Neural cell (in vitro differentiated cells): ENCODE data around the gene SLC2A4RG.

Experiments
- EP300 ChIP-seq: fragments of 450-650 bp; conservative IDR thresholded peaks from 2 replicates; pipeline ENCODE4 v1.6.1; 2014; ENCODE audit warnings: antibody characterized with exemption, mild to moderate bottlenecking, moderate library complexity; ENCODE audit not compliant: poor library complexity, severe bottlenecking
- EZH2 ChIP-seq: fragments of 200-600, 300-800 bp; shearing (Covaris generic), sonication (generic); IDR thresholded peaks from 2 replicates; pipeline ENCODE4 v1.6.1; 2014; ENCODE audit warnings: antibody characterized with exemption, low read length, borderline replicate concordance, mild to moderate bottlenecking; ENCODE audit not compliant: insufficient read depth, poor library complexity, severe bottlenecking
- MXI1 ChIP-seq: fragments of 450-650 bp; conservative IDR thresholded peaks from 2 replicates; pipeline ENCODE4 v1.6.1; 2014; ENCODE audit warnings: antibody characterized with exemption, mild to moderate bottlenecking; ENCODE audit not compliant: poor library complexity, severe bottlenecking
- POLR2AphosphoS5 ChIP-seq: IDR thresholded peaks from 2 replicates; pipeline ENCODE4 v1.6.1; 2012
- RAD21 ChIP-seq: fragments of 450-650 bp; conservative IDR thresholded peaks from 2 replicates; pipeline ENCODE4 v1.6.1; 2014; ENCODE audit warnings: antibody characterized with exemption, mild to moderate bottlenecking, moderate library complexity
- SMC3 ChIP-seq: fragments of 450-650 bp; conservative IDR thresholded peaks from 2 replicates; pipeline ENCODE4 v1.6.1; 2014; ENCODE audit warnings: antibody characterized with exemption, mild to moderate bottlenecking, moderate library complexity; ENCODE audit not compliant: poor library complexity
- TAF1 ChIP-seq: IDR thresholded peaks from 2 replicates; pipeline ENCODE4 v1.6.1; 2012; ENCODE audit warnings: low read depth
- TF ChIP-seq, protein P1 (sequence below): fragments of 450-650 bp; IDR thresholded peaks from 2 replicates; pipeline ENCODE4 v1.5.1; 2014; ENCODE audit warnings: antibody characterized with exemption, mild to moderate bottlenecking, moderate library complexity; ENCODE audit not compliant: poor library complexity, severe bottlenecking

GRCh38 chr20:63734946-63735858 lies 4.4 kb upstream of the SLC2A4RG start:
- TF ChIP-seq, protein P1, sequence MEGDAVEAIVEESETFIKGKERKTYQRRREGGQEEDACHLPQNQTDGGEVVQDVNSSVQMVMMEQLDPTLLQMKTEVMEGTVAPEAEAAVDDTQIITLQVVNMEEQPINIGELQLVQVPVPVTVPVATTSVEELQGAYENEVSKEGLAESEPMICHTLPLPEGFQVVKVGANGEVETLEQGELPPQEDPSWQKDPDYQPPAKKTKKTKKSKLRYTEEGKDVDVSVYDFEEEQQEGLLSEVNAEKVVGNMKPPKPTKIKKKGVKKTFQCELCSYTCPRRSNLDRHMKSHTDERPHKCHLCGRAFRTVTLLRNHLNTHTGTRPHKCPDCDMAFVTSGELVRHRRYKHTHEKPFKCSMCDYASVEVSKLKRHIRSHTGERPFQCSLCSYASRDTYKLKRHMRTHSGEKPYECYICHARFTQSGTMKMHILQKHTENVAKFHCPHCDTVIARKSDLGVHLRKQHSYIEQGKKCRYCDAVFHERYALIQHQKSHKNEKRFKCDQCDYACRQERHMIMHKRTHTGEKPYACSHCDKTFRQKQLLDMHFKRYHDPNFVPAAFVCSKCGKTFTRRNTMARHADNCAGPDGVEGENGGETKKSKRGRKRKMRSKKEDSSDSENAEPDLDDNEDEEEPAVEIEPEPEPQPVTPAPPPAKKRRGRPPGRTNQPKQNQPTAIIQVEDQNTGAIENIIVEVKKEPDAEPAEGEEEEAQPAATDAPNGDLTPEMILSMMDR, result no peak
- no peak for TF ChIP-seq POLR2AphosphoS5
- no peak for TF ChIP-seq EZH2
- no peak for TF ChIP-seq EP300
- TF ChIP-seq RAD21, result no peak
- no peak for TF ChIP-seq TAF1
- no peak for TF ChIP-seq MXI1
- no peak for TF ChIP-seq SMC3
